ENCODE data around the gene C11orf24.

DNA sequence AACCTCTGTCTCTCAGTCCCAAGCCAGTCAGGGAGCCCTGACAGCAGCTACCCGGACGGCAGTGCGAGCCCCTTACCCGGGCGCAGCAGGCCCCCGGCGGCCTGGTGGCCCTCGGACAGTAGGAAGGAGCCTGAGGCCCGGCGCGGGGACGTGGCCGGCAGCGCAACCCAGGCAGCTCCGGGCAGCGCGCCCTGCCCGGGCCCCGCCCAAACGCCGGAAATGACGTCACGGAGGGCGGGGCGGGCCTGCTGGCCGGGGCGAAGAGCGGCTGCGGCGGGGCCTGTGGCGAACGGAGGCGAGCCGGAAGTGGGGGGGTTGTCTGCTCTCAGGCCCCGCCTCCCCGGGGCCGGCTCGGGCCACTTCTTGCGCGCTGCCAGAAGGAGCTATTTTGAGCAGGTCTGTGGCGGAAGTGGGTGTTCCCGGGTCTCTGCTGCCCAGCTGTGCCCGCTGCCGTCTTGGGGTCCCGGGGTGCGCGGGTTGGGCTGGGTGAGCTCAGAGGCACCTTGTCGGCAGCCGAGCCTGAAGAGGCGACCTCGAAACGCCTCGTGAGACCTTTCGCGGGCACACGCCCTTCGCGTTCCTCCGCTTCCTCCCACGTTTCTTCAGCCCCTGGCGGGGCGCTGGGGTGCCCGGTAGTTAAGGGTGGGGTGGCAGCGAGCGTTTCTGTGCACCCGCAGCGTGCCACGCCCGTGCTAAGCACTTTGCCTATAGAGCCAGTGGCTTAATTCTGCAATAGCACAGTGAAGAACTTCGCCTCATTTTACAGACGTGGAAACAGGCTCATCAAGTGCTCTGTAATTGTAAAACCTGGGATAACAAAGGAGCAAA lies at the start of gene C11orf24:
- TF ChIP-seq CTCF (conservative IDR thresholded peaks at IDR 0.05; ENCODE audit: low read depth, low read length) (no peak), MAZ (IDR thresholded peaks at IDR 0.05; ENCODE audit: borderline replicate concordance, low read depth, low read length) (peak; percentile 99), POLR2A (IDR thresholded peaks at IDR 0.05; ENCODE audit: low read depth, low read length) (peak; percentile 96), RAD21 (IDR thresholded peaks at IDR 0.05; ENCODE audit: low read length) (no peak), USF2 (IDR thresholded peaks at IDR 0.05; ENCODE audit: low read depth, low read length) (no peak)
